Ovary (tissue), 9 donors: ENCODE measurements around the gene NAA10. TPM values are rescaled to one million over a fixed set of nuclear protein-coding genes. Genes with fewer than 3 reads are reported as not detected.

ENCODE experiments used
- DNase-seq, 5 donors: peaks; one replicate each; pipeline ENCODE4 v3.0.0-alpha.2; 2019 to 2020
- H3K27ac ChIP-seq, 2 donors: fragments of 200-600 bp; one replicate each; pipeline versions ENCODE4 v1.5.1 to v1.8.0; 2019 to 2022
- H3K27me3 ChIP-seq: fragments of 200-600 bp; one replicate; pipeline ENCODE4 v1.8.0; 2022
- H3K36me3 ChIP-seq: fragments of 200-600 bp; sonication (generic); one replicate; pipeline ENCODE4 v1.5.1; 2019
- H3K4me1 ChIP-seq: one replicate; pipeline ENCODE4 v1.8.1; 2013; ENCODE audit warnings: mild to moderate bottlenecking, moderate library complexity; ENCODE audit not compliant: insufficient read depth
- H3K4me3 ChIP-seq: fragments of 200-600 bp; sonication (generic); one replicate; pipeline ENCODE4 v1.5.1; 2017
- H3K9me3 ChIP-seq, 2 donors: fragments of 200-600 bp in 1 of 2; sonication (generic) in 1 of 2; one replicate each; pipeline versions ENCODE4 v1.5.1 to v1.8.1; 2013 to 2019; ENCODE audit warnings: mild to moderate bottlenecking in 1 of 2, moderate library complexity in 1 of 2
- EP300 ChIP-seq: sonication (generic); formaldehyde crosslinking; IDR thresholded peaks from one replicate; pipeline ENCODE4 v1.6.1; 2017; ENCODE audit warnings: antibody characterized with exemption
- POLR2A ChIP-seq: fragments of 450-650 bp; IDR thresholded peaks from one replicate; pipeline ENCODE4 v1.6.1; 2017; ENCODE audit warnings: antibody characterized with exemption, mild to moderate bottlenecking, moderate library complexity
- WGBS, 3 donors: extraction: QIAGEN DNeasy Blood & Tissue Kit in 1 of 3; methylation state at CpG; one replicate each; pipeline versions ENCODE4 v1.1.5 to v1.1.7; 2013 to 2017; 5-methylcytosine and 5-hydroxymethylcytosine counted together
- intact Hi-C, 4 donors: fragments of 100-400 bp; cut with DNase I; formaldehyde crosslinking; loops; one replicate each; pipeline versions ENCODE4 v1.11.0 to v1.15.1; 2022 to 2023
- polyA plus RNA-seq, 2 donors: library from polyadenylated mRNA; stranded (reverse); fragments of 200-250 nt in 1 of 2; fragments of 350-450 nt in 1 of 2; fragmentation: Illumina TruSeq in 1 of 2; extraction: RNeasy Lipid Tissue Mini Kit (QIAGEN cat#74804) in 1 of 2; gene quantifications; one replicate each; pipeline ENCODE4 v1.2.3, GENCODE V29; 2013 to 2014
- total RNA-seq, 7 donors: library from RNA; depleted of rRNA in 2 of 7; stranded (reverse); fragments of >200 nt in 2 of 7; fragmentation: NEBNext Ultra II Directional in 3 of 7; extraction: Animal tissue kit (Norgen Biotek cat#: 25700) in 3 of 7; gene quantifications; one replicate each; pipeline versions ENCODE4 v1.1.0 to v1.2.4, GENCODE V29; 2016 to 2023
- TF ChIP-seq, protein P1 (sequence below), 3 donors: fragments of 450-650 bp in 2 of 3; fragments of 200-600 bp in 1 of 3; IDR thresholded peaks; one replicate each; pipeline versions ENCODE4 v1.5.1 to v1.8.0; 2016 to 2022; ENCODE audit warnings: antibody characterized with exemption in 3 of 3, mild to moderate bottlenecking in 1 of 3
- donor health status: DM: no; HTN: no; CAD: no; lungs with moderate emphysema.
- donor health status: DM: no; HTN: no; CAD: no.
- donor health status: Bipolar disorder and iron deficiency.
- donor health status: DM: yes; HTN: yes; CAD: no.
- donor health status: DM: no; HTN: no; CAD: no.
- donor health status: DM: yes; HTN: yes; CAD: no.

NAA10 gene
- total and polyA plus RNA-seq, 9 donors = 36.7 to 95.5 (median 64.9) TPM

- H3K4me3 ChIP-seq = no peak overlapping the region
- H3K27me3 ChIP-seq = no peaks in the 10 kb centered on the region
Measured at GRCh38 chrX:153920546-153920945, 14.3 kb downstream of the NAA10 start.

GRCh38 chrX:153919281-153919680 lies 15.6 kb downstream of the NAA10 start:
- Histone ChIP-seq H3K36me3 (no peaks in the 10 kb centered on the region), H3K9me3 (no peaks in the 10 kb centered on the region), H3K27ac (no peak overlapping the region), H3K4me3 (no peak overlapping the region), H3K4me1 (peaks cover 4% of the 10 kb centered on the region), H3K27me3 (no peaks in the 10 kb centered on the region)
- WGBS, 3 donors = 91 to 95% (median 93%) methylated on average over 13 of the region's 13 CpGs
- TF ChIP-seq EP300 (no peak), POLR2A (no peak)
- TF ChIP-seq, protein P1, sequence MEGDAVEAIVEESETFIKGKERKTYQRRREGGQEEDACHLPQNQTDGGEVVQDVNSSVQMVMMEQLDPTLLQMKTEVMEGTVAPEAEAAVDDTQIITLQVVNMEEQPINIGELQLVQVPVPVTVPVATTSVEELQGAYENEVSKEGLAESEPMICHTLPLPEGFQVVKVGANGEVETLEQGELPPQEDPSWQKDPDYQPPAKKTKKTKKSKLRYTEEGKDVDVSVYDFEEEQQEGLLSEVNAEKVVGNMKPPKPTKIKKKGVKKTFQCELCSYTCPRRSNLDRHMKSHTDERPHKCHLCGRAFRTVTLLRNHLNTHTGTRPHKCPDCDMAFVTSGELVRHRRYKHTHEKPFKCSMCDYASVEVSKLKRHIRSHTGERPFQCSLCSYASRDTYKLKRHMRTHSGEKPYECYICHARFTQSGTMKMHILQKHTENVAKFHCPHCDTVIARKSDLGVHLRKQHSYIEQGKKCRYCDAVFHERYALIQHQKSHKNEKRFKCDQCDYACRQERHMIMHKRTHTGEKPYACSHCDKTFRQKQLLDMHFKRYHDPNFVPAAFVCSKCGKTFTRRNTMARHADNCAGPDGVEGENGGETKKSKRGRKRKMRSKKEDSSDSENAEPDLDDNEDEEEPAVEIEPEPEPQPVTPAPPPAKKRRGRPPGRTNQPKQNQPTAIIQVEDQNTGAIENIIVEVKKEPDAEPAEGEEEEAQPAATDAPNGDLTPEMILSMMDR (IDR thresholded peaks at IDR 0.05) = no peak
- intact Hi-C loops = no loop called here
- peak in 1 of 5 donors; percentile 16 for DNase-seq

More at GRCh38 chrX:153920546-153920945, 14.3 kb downstream of the NAA10 start:
- WGBS, 3 donors = 89 to 92% (median 91%) methylated on average over 13 to 14 of the region's 14 CpGs
- DNase-seq = no peak
- Histone ChIP-seq H3K4me1 (peaks cover 4% of the 10 kb centered on the region), H3K9me3 (no peaks in the 10 kb centered on the region), H3K36me3 (no peaks in the 10 kb centered on the region), H3K27ac (no peak overlapping the region)
- intact Hi-C loops = no loop called here
- TF ChIP-seq POLR2A = no peak
- no peak for TF ChIP-seq EP300
- TF ChIP-seq, protein P1 (IDR thresholded peaks at IDR 0.05) = no peak

GRCh38 chrX:153917869-153918268 lies 17.0 kb downstream of the NAA10 start:
- H3K36me3 ChIP-seq = no peaks in the 10 kb centered on the region
- H3K4me3 ChIP-seq = no peak overlapping the region
- H3K4me1 ChIP-seq = peaks cover 3% of the 10 kb centered on the region
- H3K9me3 ChIP-seq = no peaks in the 10 kb centered on the region
- no peak overlapping the region for H3K27ac ChIP-seq
- TF ChIP-seq POLR2A (no peak), EP300 (no peak)
- TF ChIP-seq, protein P1 (IDR thresholded peaks at IDR 0.05) = no peak
- no peaks in the 10 kb centered on the region for H3K27me3 ChIP-seq
- DNase-seq = no peak
- intact Hi-C loops = no loop called here
- 85% methylated on average over 6 of the region's 6 CpGs for WGBS, 3 donors

DNA sequence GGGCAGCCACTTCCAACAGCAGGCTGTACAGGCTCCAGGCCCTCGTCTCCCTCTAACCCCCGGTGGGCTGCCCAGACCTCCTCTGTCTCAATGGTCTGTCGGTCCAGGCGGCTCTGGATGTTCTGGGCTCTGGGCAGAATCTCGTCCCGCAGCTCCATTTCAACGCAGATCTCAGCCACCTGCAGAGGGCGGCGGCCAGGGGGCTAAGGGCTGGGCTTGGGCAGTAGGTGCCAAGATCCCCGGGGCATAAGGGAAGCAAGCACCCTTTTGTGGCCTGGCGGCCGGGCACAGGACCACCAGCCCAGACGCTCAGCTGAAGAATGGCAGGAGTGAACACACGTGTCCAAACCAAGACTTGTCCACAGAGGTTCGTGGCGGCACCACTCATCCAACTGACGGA lies 21.1 kb downstream of the NAA10 start:
- Histone ChIP-seq H3K4me3 (no peak overlapping the region), H3K9me3 (no peaks in the 10 kb centered on the region), H3K4me1 (no peaks in the 10 kb centered on the region), H3K36me3 (no peaks in the 10 kb centered on the region), H3K27me3 (no peaks in the 10 kb centered on the region), H3K27ac (no peak overlapping the region)
- no peak for DNase-seq
- intact Hi-C loops = no loop called here
- TF ChIP-seq, protein P1 (IDR thresholded peaks at IDR 0.05) = no peak
- no peak for TF ChIP-seq POLR2A
- TF ChIP-seq EP300 = no peak
- WGBS, 3 donors = 85 to 94% (median 93%) methylated on average over 17 of the region's 17 CpGs

DNA sequence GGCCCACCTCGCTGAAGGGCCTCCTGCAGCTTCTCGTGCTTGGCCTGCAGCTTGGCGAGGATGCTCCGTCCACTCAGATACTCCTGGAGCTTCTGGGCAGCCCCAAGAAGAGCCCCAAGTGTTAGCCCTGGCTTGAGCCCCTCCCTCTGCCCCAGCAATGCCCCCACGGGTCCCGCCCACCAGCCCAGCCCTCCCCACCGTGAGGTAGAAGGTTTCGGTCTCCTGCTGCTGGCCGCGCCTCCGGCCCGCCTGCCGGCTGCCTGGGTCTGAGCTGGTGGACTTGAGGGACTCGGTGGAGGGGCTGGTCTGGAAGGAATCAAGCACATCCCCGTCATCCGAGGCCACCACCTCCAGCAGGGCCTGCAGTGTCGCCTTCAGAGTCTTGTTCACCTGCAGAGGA lies 21.6 kb downstream of the NAA10 start:
- WGBS, 3 donors = 63 to 66% (median 65%) methylated on average over 15 to 17 of the region's 17 CpGs
- Histone ChIP-seq H3K27ac (no peak overlapping the region), H3K36me3 (no peaks in the 10 kb centered on the region), H3K4me1 (no peaks in the 10 kb centered on the region), H3K9me3 (no peaks in the 10 kb centered on the region), H3K27me3 (no peaks in the 10 kb centered on the region), H3K4me3 (no peak overlapping the region)
- intact Hi-C loops = no loop called here
- no peak for DNase-seq
- TF ChIP-seq POLR2A = no peak
- TF ChIP-seq, protein P1 (IDR thresholded peaks at IDR 0.05) = no peak
- no peak for TF ChIP-seq EP300
